Measurements from ENCODE around the gene HIVEP3. TPM values are rescaled to one million over a fixed set of nuclear protein-coding genes. Genes with fewer than 3 reads are reported as not detected.
A peak's percentile ranks its signal among the peaks of the same experiment; 100 is the strongest.

The HIVEP3 gene
- total RNA-seq, 1 donor from 2014 or later: 11.6 TPM

- Histone ChIP-seq H3K36me3 (no peaks in the 10 kb centered on the region), H3K27me3 (ENCODE audit: low read depth) (no peaks in the 10 kb centered on the region), H3K4me1 (peaks cover 51% of the 10 kb centered on the region), H3K4me3 (no peak overlapping the region), H3K27ac (peak overlapping the region; percentile 83), H3K9me3 (no peaks in the 10 kb centered on the region)
- ATAC-seq (no peak), DNase-seq (no peak)
- intact Hi-C loops (cut with DNase I): no loop called here
- no peak for TF ChIP-seq CTCF (IDR thresholded peaks at IDR 0.05)
Observed at GRCh38 chr1:41740058-41740457, 178.7 kb downstream of the HIVEP3 start.

- Histone ChIP-seq H3K27ac (peak overlapping the region; percentile 83), H3K4me3 (peak overlapping the region; percentile 31)
Observed at GRCh38 chr1:41739061-41739955, 179.4 kb downstream of the HIVEP3 start.

GRCh38 chr1:41738475-41738874 lies 180.2 kb downstream of the HIVEP3 start:
- peak overlapping the region; percentile 31 for H3K4me3 ChIP-seq
- no peak for TF ChIP-seq CTCF (IDR thresholded peaks at IDR 0.05)
- H3K9me3 ChIP-seq: no peaks in the 10 kb centered on the region
- intact Hi-C loops (cut with DNase I): no loop called here
- peak overlapping the region; percentile 83 for H3K27ac ChIP-seq
- no peaks in the 10 kb centered on the region for H3K27me3 ChIP-seq (ENCODE audit: low read depth)
- no peak for ATAC-seq
- H3K4me1 ChIP-seq: peaks cover 54% of the 10 kb centered on the region
- no peak for DNase-seq
- H3K36me3 ChIP-seq: no peaks in the 10 kb centered on the region

More at GRCh38 chr1:41739061-41739955, 179.4 kb downstream of the HIVEP3 start:
- Histone ChIP-seq H3K36me3 (no peaks in the 10 kb centered on the region), H3K9me3 (no peaks in the 10 kb centered on the region), H3K4me1 (peaks cover 54% of the 10 kb centered on the region), H3K27me3 (ENCODE audit: low read depth) (no peaks in the 10 kb centered on the region)
- DNase-seq: peak; percentile 92
- intact Hi-C loops (cut with DNase I): no loop called here
- TF ChIP-seq CTCF (IDR thresholded peaks at IDR 0.05): no peak
- ATAC-seq: peak; percentile 92 to 94

GRCh38 chr1:41738006-41738405 lies 180.7 kb downstream of the HIVEP3 start:
- TF ChIP-seq CTCF (IDR thresholded peaks at IDR 0.05): no peak
- H3K9me3 ChIP-seq: no peaks in the 10 kb centered on the region
- H3K27me3 ChIP-seq (ENCODE audit: low read depth): no peaks in the 10 kb centered on the region
- intact Hi-C loops (cut with DNase I): no loop called here
- peaks cover 54% of the 10 kb centered on the region for H3K4me1 ChIP-seq
- ATAC-seq (no peak), DNase-seq (no peak)
- no peak overlapping the region for H3K27ac ChIP-seq
- H3K36me3 ChIP-seq: no peaks in the 10 kb centered on the region
- H3K4me3 ChIP-seq: no peak overlapping the region

GRCh38 chr1:41735631-41736260 lies 183.0 kb downstream of the HIVEP3 start:
- no peak for DNase-seq
- no peaks in the 10 kb centered on the region for H3K9me3 ChIP-seq
- no peak overlapping the region for H3K27ac ChIP-seq
- H3K36me3 ChIP-seq: no peaks in the 10 kb centered on the region
- intact Hi-C loops (cut with DNase I): no loop called here
- peak in 1 of 2 donors; percentile 27 for ATAC-seq
- H3K4me1 ChIP-seq: peaks cover 48% of the 10 kb centered on the region
- no peak for TF ChIP-seq CTCF (IDR thresholded peaks at IDR 0.05)
- H3K4me3 ChIP-seq: no peak overlapping the region
- H3K27me3 ChIP-seq (ENCODE audit: low read depth): no peaks in the 10 kb centered on the region
